Measurements from ENCODE around the gene PPFIA2.

Gene PPFIA2

DNA sequence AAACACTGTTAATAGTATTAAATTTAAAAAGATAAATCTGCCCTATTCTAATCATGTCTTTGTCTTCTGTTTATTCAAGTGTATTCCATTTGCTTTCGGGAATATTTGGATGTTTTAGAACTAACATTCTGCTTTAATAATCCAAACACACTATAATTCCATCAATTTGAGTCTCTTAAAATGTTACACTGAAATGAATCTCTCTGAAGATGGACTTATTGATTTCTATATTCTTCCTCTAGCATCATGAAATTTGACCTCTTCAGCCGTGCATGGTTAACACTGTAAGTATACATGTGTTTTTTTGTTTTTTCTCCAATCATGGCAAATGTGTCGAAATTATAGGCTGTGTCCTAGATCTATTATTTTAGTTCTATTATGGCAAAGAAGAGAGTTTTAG, 342.1 kb downstream of the PPFIA2 start:
- DNase-seq: no peak

DNA sequence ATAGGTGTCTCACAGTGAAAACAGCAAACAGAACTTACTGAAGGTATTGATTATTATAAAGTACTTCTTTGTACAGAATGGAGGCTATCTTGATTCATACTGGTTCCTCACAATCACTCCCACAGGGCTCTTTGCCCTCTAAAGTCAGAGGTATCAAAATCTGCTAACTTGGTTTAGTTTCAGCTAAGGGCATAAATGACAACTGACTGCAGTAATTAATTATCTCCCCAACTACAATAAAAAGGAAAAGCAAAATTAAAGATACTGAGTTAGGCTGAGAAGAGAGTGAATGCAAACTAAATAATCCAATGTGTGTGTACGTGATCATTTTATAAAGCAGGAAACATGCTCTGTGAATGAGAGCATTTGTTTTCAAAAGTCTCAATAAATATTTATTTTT, 342.6 kb downstream of the PPFIA2 start:
- no peak for DNase-seq

DNA sequence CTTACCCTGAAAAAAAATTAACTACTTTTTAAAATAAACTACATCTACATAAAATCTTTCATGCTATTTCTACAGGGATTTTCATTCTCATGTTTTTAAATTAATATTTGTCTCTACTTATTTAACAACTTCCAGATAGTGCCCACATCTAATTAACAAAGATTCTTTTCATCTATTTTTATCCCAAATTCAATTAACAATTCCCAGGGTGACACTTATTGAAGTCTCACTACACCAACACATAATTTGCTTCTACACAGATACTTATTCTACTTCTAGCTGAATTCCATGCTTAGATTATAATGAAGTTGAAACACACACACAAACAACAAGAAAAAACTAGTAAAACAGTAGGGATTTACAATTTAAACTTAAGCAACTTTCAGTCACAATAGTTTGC, 344.7 kb downstream of the PPFIA2 start:
- no peak for DNase-seq

DNA sequence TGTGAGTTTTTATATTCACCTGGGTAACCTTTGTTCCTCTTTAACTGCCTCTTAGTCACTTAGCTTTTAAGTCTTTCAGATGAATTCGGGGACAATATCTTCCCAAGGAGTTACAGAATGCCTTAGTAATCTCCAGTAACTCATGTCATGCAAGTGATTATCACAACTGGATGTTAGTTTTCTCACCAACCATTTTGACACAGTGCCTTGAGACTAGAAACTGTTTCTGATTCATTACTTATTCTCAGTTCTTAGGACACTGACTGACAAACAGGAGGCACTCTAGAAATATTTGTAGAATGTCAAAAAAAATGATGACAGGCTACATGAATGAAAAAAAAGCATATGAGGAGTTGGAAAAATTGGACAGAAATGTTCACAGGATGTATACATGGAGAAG, 346.2 kb downstream of the PPFIA2 start:
- DNase-seq: no peak

DNA sequence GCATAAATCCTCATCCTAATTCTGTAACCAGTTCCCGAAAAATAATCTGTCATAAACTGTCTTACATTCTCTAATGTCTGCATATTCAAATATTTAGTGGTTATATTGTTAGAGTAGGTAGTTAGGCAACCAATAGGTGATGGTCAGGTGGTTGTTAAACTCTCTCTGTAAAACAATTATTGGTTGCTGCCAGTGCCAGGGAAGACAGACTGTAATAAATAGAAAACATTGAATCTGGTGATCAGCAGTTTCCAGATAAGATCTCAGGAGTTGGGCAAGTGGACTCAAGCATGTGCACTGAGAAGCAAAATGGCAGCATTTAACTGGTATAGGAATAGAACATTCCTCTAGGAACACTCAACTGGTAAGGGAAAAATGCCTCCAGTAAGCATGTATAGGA, 355.8 kb downstream of the PPFIA2 start:
- no peak for DNase-seq

DNA sequence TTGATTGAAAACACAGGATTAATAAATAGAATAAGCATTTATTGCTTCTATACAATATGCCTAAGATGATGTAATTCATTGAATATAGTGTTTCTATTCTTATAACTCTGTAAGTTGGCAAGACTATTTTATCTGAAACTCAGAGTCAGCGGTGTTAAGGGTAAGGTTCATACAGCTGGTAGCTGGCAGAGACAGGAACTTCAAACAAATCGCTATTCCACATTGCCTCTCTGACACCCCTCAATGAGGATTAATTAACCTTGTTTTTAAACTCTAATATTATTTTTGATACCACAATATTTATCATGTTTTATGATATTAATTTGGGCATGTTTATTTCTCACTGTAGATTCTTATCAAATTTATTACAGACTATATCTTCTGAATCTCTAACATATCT, 357.9 kb downstream of the PPFIA2 start:
- no peak for DNase-seq

DNA sequence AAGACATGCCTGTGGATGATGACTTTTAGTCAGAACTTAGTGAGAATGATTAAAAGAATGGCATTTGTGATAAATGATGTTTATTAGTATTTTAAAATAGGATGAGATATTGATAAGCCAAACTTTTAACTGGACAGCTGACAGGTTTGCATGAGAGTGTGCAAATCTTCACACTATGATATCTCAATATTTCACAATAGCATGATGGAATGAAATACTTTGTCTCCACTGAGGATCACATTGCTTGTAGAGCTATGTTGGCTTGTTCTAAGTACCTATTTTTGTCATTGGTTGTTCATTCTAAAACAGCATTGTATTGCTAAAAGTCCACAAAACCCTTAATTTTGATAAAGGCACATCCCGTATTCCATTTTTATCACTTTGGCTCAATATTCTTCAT, 359.1 kb downstream of the PPFIA2 start:
- DNase-seq: no peak

DNA sequence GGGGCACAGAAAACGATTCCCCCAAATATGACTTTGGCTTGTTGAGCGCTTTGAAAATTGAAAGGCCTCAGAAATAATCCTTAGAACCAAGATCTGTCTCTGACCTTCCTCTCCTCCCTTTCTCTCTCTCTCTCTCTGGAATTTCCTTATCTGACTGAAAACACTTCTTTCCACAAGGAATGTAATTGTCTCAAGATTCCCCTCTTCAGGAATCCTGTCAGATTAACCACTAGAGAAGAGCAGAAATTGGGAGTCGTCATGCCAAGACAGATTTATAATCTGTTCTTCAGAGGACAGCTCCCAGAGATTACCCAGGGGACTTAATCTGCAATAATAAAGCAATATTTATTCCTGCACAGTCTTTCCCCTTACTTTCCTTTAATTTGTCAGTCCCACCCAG, 363.7 kb downstream of the PPFIA2 start:
- no peak for DNase-seq

DNA sequence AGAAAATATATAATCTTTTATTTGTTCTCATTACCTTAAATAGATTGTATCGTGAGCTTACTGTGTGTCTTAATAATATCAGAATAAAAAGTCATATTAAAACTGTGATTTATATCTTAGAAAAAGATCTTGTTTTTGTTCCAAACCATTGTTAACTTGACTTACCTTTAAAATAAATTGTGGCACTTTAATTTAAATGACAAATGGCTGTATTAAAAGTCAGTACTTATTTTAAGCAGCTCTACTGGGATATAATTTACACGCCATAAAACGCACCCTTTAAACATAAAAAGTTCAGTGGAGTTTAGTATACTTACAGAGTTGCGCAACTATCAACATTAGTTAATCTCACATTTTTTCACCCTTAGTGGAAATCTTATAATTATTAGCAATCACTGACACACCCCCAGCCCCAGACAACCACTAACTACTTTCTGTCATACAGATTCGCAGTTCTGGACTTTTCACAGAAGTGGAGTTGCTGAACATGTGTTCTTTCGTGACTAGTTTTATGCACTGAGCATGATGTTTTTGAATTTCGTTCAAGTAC, 369.5 kb downstream of the PPFIA2 start:
- DNase-seq: no peak

DNA sequence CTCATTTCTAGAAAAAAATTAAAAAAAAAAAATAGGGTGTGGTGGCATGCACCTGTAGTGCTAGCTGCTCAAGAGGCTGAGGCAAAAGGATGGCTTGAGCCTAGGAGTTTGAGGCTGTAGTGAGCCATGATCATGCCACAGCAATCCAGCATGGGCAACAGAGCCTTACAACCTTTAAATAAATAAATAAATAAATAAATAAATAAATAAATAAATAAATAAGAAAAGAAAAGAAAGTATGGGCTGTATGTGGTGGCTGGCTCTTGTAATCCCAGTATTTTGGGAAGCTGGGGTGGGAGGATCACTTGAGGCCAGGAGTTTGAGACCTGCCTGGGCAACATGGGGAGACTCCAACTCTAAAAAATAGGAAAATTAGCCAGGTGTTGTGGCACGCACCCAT, 373.0 kb downstream of the PPFIA2 start:
- DNase-seq: no peak

DNA sequence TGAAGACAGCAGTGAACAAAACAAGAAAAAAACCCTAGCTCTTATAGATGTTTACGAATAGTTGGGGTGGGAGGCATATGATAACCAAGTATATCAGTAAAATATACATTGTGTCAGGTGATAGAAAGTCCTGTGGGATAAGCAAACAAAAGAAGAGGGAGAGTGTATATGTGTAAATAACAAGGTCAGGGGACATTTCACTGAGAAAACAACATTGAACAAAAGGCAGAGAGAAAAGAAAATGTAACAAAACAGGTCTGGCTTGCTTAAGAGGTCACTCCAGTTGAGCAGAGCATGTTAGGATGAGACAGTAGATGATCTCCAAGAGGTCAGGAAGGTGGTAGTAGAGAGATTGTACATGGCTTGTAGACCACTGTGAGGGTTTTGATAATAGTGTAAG, 377.2 kb downstream of the PPFIA2 start:
- DNase-seq: no peak

DNA sequence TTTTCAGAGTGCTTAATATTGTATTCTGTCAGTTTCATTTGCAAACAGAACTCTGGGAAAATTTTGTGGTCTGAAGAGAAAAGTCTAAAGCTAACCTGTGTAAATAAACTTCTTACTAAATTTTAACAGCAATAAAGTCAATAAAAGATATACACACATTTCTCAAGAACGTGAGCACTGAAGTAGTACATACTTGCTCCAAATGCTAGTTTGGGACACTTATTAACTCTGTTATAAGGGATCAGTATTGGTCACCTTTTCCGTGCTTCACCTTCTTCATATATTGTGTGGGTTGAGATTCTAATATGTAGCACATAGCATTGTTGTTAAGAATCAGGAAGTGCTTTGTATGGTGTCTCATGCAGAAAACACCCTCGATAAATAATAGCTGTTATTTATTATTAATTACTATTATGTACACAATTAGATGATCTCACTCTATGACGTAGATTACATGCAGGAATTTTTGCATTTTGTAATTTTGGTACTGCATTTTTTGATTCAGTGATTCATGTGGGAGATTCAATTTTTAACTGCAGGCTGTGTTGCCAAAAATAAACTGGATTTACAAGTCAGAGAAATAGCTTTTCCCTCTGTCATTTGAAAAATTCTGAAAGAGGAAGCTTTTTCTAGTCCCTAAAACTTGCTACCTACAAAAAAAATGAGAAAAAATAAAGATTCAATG, 380.4 kb downstream of the PPFIA2 start:
- DNase-seq: no peak

DNA sequence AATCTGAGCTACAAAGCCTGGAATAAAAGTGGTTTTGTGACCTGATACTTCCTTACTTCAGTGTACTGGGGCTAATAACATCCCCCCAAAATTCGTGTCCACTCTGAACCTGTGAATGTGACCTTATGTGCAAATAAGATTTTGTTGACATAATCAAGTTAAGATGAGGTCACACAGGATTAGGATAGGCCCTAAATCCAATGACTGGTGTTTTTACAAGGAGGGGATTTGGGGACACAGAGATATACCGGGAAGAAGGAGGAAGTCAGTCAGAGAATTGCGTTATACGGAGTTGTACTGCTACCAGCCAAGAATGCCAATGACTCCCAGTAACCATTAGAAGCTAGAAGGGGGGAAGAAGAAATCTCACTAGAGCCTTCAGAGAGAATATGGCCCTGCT, 381.4 kb downstream of the PPFIA2 start:
- DNase-seq: no peak

DNA sequence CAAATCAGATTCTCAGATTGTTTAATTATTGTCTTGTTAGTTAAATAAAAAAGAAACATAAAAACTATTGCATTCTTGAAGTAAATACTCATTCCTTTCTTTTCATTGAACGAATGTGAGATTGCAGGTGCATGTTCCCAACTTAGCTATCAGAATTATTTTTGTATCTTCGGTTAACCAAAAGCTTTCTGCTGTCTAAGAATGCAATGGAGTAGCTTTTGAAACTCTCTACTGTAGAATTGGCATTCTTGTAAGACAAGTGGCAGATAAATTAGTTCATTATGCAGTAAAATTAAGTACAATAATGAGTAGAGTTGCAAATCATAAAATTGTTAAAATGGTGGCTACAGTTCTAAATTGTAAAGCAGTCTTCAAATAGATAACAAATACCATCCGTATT, 383.2 kb downstream of the PPFIA2 start:
- no peak for DNase-seq

DNA sequence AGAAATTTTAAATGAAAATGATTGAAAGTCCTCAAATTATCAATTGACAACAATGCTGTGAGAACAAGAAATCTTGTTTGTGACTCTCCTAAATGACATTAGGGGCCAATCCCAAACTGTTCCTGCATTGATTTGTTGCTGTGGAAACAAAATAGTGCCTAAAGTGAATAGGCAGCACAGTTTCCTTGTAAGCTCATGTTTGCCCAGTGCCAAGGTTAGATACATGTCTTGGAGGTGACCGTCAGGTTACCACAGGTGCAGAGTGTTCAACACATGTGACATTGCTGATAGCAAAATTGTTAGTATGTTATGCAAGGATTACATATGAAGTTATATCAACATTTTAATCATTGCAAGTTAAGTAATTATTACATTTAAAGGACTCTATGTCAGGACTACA, 388.7 kb downstream of the PPFIA2 start:
- no peak for DNase-seq

DNA sequence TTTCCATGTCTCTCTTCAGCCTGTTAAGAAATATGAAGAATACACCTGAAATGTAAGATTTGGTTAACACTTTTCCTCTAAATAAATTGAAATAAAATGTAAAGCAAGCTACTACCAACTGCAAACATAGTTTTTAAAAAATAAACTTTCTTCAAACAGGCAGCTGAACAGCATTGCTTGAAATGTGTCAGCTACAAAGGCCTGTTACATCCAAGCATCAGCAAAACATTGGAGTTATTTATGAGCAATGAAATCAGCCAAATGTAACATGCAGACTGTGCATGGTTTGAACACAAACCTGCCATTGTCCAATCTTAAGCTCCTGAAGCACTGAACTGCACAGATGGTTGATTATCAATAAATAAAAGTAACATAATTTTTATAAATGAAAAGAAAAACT, 390.0 kb downstream of the PPFIA2 start:
- DNase-seq: no peak

DNA sequence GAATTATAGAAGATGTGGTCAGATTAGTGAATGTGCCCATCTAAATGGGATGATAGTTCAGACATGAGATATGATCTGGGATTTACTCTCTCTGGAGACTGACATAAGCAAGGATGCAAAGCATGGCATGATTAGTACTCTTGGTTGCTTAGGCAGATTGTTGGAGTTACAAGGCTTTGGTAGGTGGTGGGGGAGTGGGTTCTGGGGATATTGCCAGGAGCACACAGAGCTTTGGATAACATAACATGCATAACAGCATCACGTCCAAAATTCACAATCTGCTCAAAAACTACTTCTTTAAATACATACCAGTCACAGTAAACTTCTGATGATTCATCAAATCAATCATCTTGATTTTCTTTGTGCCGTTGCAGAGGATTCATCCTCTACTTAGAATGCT, 393.9 kb downstream of the PPFIA2 start:
- DNase-seq: no peak

DNA sequence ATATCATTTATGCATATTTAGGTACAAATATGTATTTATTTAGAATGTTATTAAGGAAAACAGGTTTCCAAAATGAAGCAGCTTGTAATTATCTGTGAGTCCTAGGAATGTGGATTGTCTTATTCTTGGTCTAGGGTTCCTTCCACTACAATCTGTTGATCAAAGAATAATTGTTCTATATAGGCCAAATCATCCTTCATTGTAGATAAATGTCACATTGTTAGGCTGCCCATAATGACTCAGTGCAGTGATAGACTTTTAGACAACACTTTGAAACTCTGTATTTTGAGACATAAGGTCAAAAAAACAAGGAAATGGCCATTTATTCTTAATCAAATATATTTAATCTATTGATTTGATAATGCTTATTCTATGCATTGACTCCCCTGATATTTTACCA, 398.2 kb downstream of the PPFIA2 start:
- DNase-seq: no peak

DNA sequence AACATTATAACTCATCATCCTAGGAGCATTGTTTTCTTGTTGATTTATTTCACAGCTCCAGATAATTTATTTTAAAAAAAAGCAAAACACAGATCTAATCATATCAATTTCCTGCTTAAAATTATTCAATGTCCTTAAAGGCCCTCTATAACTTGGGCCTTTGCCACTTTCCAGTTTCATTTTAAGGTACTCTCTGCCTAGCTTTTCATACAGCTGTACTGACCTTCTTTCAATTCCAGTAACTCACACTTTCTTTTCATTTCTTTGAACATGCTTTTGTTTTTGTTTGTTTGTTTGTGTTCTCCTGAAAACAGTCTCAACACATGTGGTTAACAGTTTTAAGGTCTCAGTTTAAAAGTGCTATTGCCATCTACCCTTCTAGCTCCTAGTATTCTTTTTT, 399.4 kb downstream of the PPFIA2 start:
- no peak for DNase-seq

DNA sequence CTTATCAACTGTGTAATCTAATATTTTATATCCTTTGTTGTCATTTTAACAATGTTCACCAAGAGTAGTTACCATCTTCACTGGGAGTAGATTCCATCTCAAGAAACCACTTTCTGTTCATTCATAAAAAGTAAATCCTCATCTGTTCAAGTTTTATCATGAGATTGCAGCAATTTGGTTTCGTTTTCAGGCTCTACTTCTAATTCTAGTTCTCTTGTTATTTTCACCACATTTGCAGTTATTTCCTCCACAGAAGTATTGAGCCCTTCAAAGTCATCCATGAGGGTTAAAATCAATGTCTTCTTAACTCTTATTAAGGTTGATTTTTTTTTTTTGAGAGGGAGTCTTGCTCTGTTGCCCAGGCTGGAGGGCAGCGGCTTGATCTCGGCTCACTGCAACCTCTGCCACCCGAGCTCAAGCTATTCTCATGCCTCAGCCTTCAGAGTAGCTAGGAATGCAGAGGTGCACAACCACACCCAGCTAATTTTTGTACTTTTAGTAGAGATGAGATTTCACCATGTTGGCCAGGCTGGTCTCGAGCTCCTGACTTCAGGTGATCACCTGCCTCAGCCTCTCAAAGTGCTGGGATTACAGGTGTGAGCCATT, 404.7 kb downstream of the PPFIA2 start:
- no peak for DNase-seq

DNA sequence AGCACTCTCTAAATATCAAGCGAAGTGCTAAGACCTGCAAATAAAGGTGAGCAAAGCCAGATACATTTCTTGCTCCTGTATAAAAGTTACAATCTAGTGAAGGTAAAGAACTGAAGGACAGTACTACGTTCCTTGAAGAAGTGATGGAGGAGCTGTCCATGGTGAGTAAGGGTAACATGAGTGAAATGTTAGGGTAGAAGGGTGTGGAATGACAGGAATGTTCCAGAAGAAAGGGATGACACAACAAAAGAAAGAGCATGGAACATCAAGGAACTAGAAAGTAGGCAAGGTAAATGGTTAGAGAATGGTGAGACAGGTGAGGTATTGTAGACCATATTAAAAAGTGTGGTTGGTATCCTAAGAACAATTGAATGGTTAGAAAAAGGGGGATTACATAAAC, 408.8 kb downstream of the PPFIA2 start:
- no peak for DNase-seq

DNA sequence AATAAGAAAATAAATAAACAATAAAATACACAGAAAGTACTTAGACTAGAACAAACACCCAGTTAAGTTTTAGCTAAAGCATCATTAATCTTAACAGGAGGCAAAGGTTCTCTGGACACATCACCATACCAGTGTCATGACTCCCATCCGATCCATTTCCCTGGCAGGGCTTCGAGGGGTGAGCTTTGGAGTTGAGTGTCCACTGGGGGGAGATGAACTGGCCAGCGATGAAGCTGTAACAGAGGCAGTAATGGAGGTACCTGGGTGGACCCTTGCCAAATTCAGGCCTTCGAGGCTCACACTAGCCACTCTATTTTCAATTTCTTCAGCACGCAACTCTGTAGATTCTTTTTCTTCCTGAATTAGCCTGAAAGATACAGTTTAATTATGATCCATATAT, 411.7 kb downstream of the PPFIA2 start:
- DNase-seq: no peak

DNA sequence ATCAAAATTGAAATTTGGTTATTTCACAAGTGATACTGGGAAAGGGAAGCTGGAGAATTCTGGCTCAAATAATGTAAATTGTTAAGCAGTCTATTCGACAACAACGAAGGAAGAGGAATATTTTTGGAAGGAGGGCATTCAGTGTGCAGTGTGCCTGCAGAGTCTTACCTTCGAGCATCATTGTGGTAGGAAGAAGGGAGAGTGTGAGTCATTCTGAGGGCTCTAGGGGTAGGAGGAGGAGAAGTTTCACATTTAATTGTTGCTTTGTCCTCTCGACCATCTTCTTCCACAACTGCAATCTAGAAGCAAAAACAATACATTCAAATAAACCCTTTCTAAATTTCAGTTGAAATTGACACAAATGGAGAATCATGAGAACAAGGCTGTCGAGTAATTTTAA, 418.2 kb downstream of the PPFIA2 start:
- no peak for DNase-seq

DNA sequence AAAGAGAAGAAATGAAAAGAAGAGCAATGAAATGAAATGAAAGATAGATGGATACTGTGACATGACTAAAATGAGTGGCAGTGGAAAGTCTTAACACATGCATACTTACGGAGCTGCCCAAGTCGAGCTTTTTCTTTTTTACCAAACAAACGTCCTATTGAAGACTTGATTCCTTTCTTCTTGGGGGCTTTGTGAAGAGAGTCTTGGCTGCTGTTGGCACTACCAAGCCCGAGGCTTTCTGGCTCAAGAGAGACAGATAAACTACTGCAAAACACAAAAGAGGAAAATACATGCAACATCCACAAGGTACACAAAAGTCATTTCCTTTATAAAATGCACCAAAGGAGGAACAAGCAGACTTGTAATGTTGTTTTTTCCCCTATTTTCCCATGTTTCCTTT, 420.1 kb downstream of the PPFIA2 start:
- no peak for DNase-seq

DNA sequence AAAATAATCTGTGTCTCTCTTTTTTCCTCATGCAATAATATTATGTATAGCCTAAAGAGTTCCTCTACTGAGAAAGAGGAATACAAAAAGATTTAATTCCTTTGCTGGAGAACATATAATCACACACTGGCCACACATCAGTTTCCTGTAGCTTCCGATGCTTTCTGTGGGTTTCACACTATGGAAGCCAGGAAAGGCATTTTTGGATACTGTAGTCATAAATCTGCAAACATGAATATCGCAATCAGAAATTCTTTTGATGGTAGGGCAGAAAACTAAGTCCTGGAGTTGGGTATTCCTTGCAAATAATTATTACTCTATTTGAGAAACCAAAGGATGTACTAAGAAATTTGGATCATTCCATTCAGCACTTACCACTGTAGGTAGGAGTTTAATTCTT, 421.3 kb downstream of the PPFIA2 start:
- DNase-seq: no peak
